GM12878 (cell line): ENCODE data around the gene S100P. TPM values are rescaled to one million over a fixed set of nuclear protein-coding genes. Genes with fewer than 3 reads are reported as not detected.

Source experiments
- ATAC-seq: fragments of 200-7000 bp; cut with Tn5 transposase; 3 replicates; pipeline ENCODE4 v1.9.1; 2020; ENCODE audit warnings: mild to moderate bottlenecking, moderate library complexity
- BruUV-seq: library from RNA; stranded (reverse); fragments of 400-500 nt; replicated peaks from 2 replicates; lab custom pipeline; 2021; lab: Mats Ljungman, UMichigan
- CTCF ChIA-PET: fragments of 300-600 bp; sonication (Branson Sonifier 250); formaldehyde crosslinking; extraction: SDS; loops from one replicate; lab custom pipeline; 2021; ENCODE audit warnings: inconsistent platforms; lab: Yijun Ruan, JAX
- POLR2A ChIA-PET: fragments of 350-600 bp; formaldehyde crosslinking; extraction: SDS; loops from one replicate; lab custom pipeline; 2021; ENCODE audit warnings: inconsistent platforms; lab: Charles Lee
- RAD21 ChIA-PET: fragments of 300-600 bp; sonication (Branson Sonifier 250); formaldehyde crosslinking; loops from one replicate; lab custom pipeline; 2023; ENCODE audit warnings: antibody characterized with exemption; ENCODE audit not compliant: unreplicated experiment; lab: Charles Lee
- SMC1A ChIA-PET: fragments of 300-600 bp; sonication (Branson Sonifier 250); formaldehyde crosslinking; loops from one replicate; lab custom pipeline; 2023; ENCODE audit not compliant: unreplicated experiment, uncharacterized antibody; lab: Charles Lee
- DNase-seq: peaks from one replicate; pipeline ENCODE4 v3.0.0-alpha.2; 2011; ENCODE audit warnings: low read depth, low spot score
- FAIRE-seq: peaks from 3 replicates; lab custom pipeline; 2011; peaks lifted over from hg19 to GRCh38; lab: Jason Lieb, UNC
- H2AFZ ChIP-seq: 2 replicates; pipeline ENCODE4 v1.6.0; 2011; ENCODE audit warnings: low read depth, low read length, control low read depth; ENCODE audit not compliant: control insufficient read depth
- H3K27ac ChIP-seq: 2 replicates; pipeline ENCODE4 v1.5.1; 2011; ENCODE audit warnings: control low read depth; ENCODE audit not compliant: control insufficient read depth, insufficient read depth
- H3K27me3 ChIP-seq, 2 experiments: replicated peaks in 1 of 2; 2 replicates each; pipeline versions ENCODE4 v1.6.0 to v1.6.1; 2011; ENCODE audit warnings: low read length in 1 of 2; ENCODE audit not compliant: control insufficient read depth in 2 of 2, insufficient read depth in 2 of 2
- H3K36me3 ChIP-seq, 2 experiments: 2 replicates each; pipeline ENCODE4 v1.5.1; 2011; ENCODE audit warnings: low read length in 1 of 2; ENCODE audit not compliant: control insufficient read depth in 2 of 2, insufficient read depth in 2 of 2
- H3K4me1 ChIP-seq: 2 replicates; pipeline ENCODE4 v1.6.1; 2011; ENCODE audit warnings: mild to moderate bottlenecking, low read length, moderate library complexity, mixed read lengths; ENCODE audit not compliant: control insufficient read depth, insufficient read depth
- H3K4me2 ChIP-seq: 2 replicates; pipeline ENCODE4 v1.6.0; 2011; ENCODE audit warnings: control low read depth; ENCODE audit not compliant: control insufficient read depth, insufficient read depth
- H3K4me3 ChIP-seq: fragments of 200-600 bp; sonication (generic); 2 replicates; pipeline ENCODE4 v1.5.1; 2016
- H3K79me2 ChIP-seq: 2 replicates; pipeline ENCODE4 v1.6.0; 2011; ENCODE audit warnings: low read length; ENCODE audit not compliant: control insufficient read depth, insufficient read depth
- H3K9ac ChIP-seq: 2 replicates; pipeline ENCODE4 v1.8.0; 2011; ENCODE audit warnings: low read length, control low read depth, mixed read lengths; ENCODE audit not compliant: control insufficient read depth, insufficient read depth
- H3K9me3 ChIP-seq: replicated peaks from 3 replicates; pipeline ENCODE4 v1.5.1; 2011; ENCODE audit warnings: mild to moderate bottlenecking, low read length; ENCODE audit not compliant: control insufficient read depth, insufficient read depth
- H4K20me1 ChIP-seq: 2 replicates; pipeline ENCODE4 v1.6.0; 2011; ENCODE audit not compliant: control insufficient read depth, insufficient read depth
- ASH2L ChIP-seq: fragments of 300-600, 200-600 bp; sonication (generic); IDR thresholded peaks from 2 replicates; pipeline ENCODE4 v1.6.1; 2017; ENCODE audit warnings: low read depth, mild to moderate bottlenecking, borderline replicate concordance
- CEBPB ChIP-seq, 2 experiments: fragments of 150-350 bp in 1 of 2; IDR thresholded peaks; 2 replicates each; pipeline ENCODE4 v1.6.1; 2012 to 2014; ENCODE audit warnings: low read depth in 2 of 2, low read length in 2 of 2, borderline replicate concordance in 1 of 2, inconsistent platforms in 1 of 2
- E4F1 ChIP-seq: fragments of 450-650 bp; IDR thresholded peaks from 2 replicates; pipeline ENCODE4 v1.6.1; 2018; ENCODE audit warnings: borderline replicate concordance, mild to moderate bottlenecking; ENCODE audit not compliant: partially characterized antibody
- ELK1 ChIP-seq: IDR thresholded peaks from 2 replicates; pipeline ENCODE4 v1.6.1; 2012; ENCODE audit warnings: low read depth, low read length, improper control_type of control experiment
- FOS ChIP-seq: IDR thresholded peaks from 3 replicates; pipeline ENCODE4 v1.6.1; 2011; ENCODE audit warnings: borderline replicate concordance; ENCODE audit not compliant: insufficient read length; ENCODE audit errors: extremely low read depth
- GATAD2B ChIP-seq: fragments of 450-650 bp; conservative IDR thresholded peaks from 2 replicates; pipeline ENCODE4 v1.6.1; 2017; ENCODE audit warnings: low read depth, mild to moderate bottlenecking, moderate library complexity
- HCFC1 ChIP-seq: fragments of 150-350 bp; IDR thresholded peaks from 2 replicates; pipeline ENCODE4 v1.6.1; 2014; ENCODE audit warnings: low read length
- IRF3 ChIP-seq: fragments of 450-650 bp; IDR thresholded peaks from 2 replicates; pipeline ENCODE4 v1.6.1; 2014; ENCODE audit warnings: mild to moderate bottlenecking
- IRF4 ChIP-seq: IDR thresholded peaks from 2 replicates; pipeline ENCODE4 v1.6.1; 2011; ENCODE audit warnings: low read depth, low read length
- NR2C2 ChIP-seq: IDR thresholded peaks from 2 replicates; pipeline ENCODE4 v1.6.1; 2011; ENCODE audit warnings: borderline replicate concordance, low read depth; ENCODE audit not compliant: control insufficient read depth, insufficient read length
- PAX5 ChIP-seq: IDR thresholded peaks from 2 replicates; pipeline ENCODE4 v1.6.1; 2011; ENCODE audit warnings: low read depth, low read length, borderline replicate concordance
- PML ChIP-seq: IDR thresholded peaks from 2 replicates; pipeline ENCODE4 v1.6.1; 2012; ENCODE audit warnings: low read length, inconsistent platforms
- POLR2A ChIP-seq: IDR thresholded peaks from 2 replicates; pipeline ENCODE4 v1.6.1; 2011; ENCODE audit warnings: low read depth, mild to moderate bottlenecking, low read length
- SUPT20H ChIP-seq: IDR thresholded peaks from 2 replicates; pipeline ENCODE4 v1.6.1; 2011; ENCODE audit warnings: low read depth, mild to moderate bottlenecking, low read length, moderate library complexity, borderline replicate concordance; ENCODE audit not compliant: control insufficient read depth
- ZNF384 ChIP-seq: IDR thresholded peaks from 2 replicates; pipeline ENCODE4 v1.6.1; 2012; ENCODE audit warnings: low read depth, mild to moderate bottlenecking, low read length, improper control_type of control experiment, borderline replicate concordance
- WGBS: methylation state at CpG from one replicate; pipeline ENCODE4 v1.1.6; 2016; ENCODE audit warnings: low lambda C conversion rate; ENCODE audit not compliant: insufficient replicate concordance, insufficient coverage; ENCODE audit errors: missing lambda C conversion rate; 5-methylcytosine and 5-hydroxymethylcytosine counted together
- in situ Hi-C: fragments of 300-500 bp; cut with MboI; formaldehyde crosslinking; loops from 9 replicates; pipeline ENCODE4 v1.14.3; 2018; ENCODE audit warnings: mixed read lengths
- intact Hi-C: fragments of 100-400 bp; cut with micrococcal nuclease; formaldehyde crosslinking; loops from one replicate; pipeline ENCODE4 v1.14.2; 2022; ENCODE audit not compliant: unreplicated experiment
- polyA plus RNA-seq, 11 experiments: library from polyadenylated mRNA; depleted of rRNA in 4 of 11; unstranded in 6 of 11; stranded (reverse) in 5 of 11; fragments of >200 nt; fragmentation: Nextera tagmentation in 4 of 11; fragmentation: Illumina TruSeq in 1 of 11; extraction: Ambion mirVana in 4 of 11; extraction: Trizol in 1 of 11; gene quantifications; 1 replicate in 1 of 11; 2 replicates in 10 of 11; pipeline versions ENCODE4 v1.2.1 to v1.2.3, GENCODE V29; 2011 to 2016; ENCODE audit warnings: inconsistent platforms in 2 of 11, missing spikeins in 2 of 11, low read depth in 1 of 11
- total RNA-seq, 4 experiments: library from RNA; depleted of rRNA in 3 of 4; stranded (reverse); fragments of >200 nt in 3 of 4; fragmentation: Illumina TruSeq in 1 of 4; extraction: Trizol in 1 of 4; gene quantifications; 2 replicates each; pipeline versions ENCODE4 v1.2.1 to v1.2.3, GENCODE V29; 2013 to 2021

The S100P gene
- total and polyA plus RNA-seq, 10 of the 15 experiments (the other 5 are each of a cell fraction or from before 2014, with no cell fraction given), result 0.90 TPM; not detected in 9

GRCh38 chr4:6686104-6686787, 7.4 kb upstream of the S100P start (continued):
- no peak for TF ChIP-seq PML
- no peak for TF ChIP-seq HCFC1

- no peaks in the 10 kb centered on the region for H4K20me1 ChIP-seq
- ChIA-PET POLR2A (interaction anchor here (0.9 kb wide), 1 partner anchor 14 kb away, joined by 3 read pairs; no protein-coding TSS in a partner anchor), CTCF (interaction anchor here (1.0 to 1.2 kb wide), 2 partner anchors 13 to 185 kb away, joined by 4 to 6 read pairs; no protein-coding TSS in a partner anchor), RAD21 (interaction anchor here (0.9 kb wide), 1 partner anchor 18 kb away, joined by 3 read pairs; no protein-coding TSS in a partner anchor), SMC1A (interaction anchor here (1.4 kb wide), 1 partner anchor 185 kb away, joined by 3 read pairs; no protein-coding TSS in a partner anchor)
- no peaks in the 10 kb centered on the region for H3K27me3 ChIP-seq
- no peaks in the 10 kb centered on the region for H3K9me3 ChIP-seq
- H3K79me2 ChIP-seq, result no peaks in the 10 kb centered on the region
- H3K9ac ChIP-seq, result no peak overlapping the region
- H3K4me3 ChIP-seq, result no peak overlapping the region
- FAIRE-seq (no peak), DNase-seq (no peak), ATAC-seq (no peak)
- H3K4me2 ChIP-seq, result 0 out of 2 replicates have a peak overlapping the region, but pooled peaks have one; percentile 71
- in situ Hi-C loops, result no loop called here
- 72% methylated on average over 20 of the region's 24 CpGs for WGBS
- no TSS peak for BruUV-seq
- peaks cover 11% of the 10 kb centered on the region for H3K4me1 ChIP-seq
- H3K36me3 ChIP-seq, result no peaks in the 10 kb centered on the region
- intact Hi-C loops, result no loop called here
- no peak overlapping the region for H3K27ac ChIP-seq
- H2AFZ ChIP-seq, result no peak overlapping the region
- no peak for TF ChIP-seq CEBPB (IDR thresholded peaks at IDR 0.05; ENCODE audit: borderline replicate concordance in 1 of 2, low read depth in 2 of 2, low read length in 2 of 2)
- TF ChIP-seq ASH2L, result no peak
- no peak for TF ChIP-seq IRF4
- no peak for TF ChIP-seq POLR2A
- no peak for TF ChIP-seq ELK1
- no peak for TF ChIP-seq SUPT20H
- no peak for TF ChIP-seq ZNF384
- TF ChIP-seq PAX5, result no peak
- TF ChIP-seq NR2C2, result no peak
- TF ChIP-seq E4F1, result no peak
- TF ChIP-seq IRF3, result no peak
- no peak for TF ChIP-seq FOS
- TF ChIP-seq GATAD2B, result no peak
These were observed 5.5 kb upstream of the S100P start for GRCh38 chr4:6687947-6688878.
